ENCODE measurements around the gene MYO15B.

- no peak for TF ChIP-seq POLR2A (IDR thresholded peaks at IDR 0.05; ENCODE audit: low read depth, low read length)
- no peak for TF ChIP-seq TAF1 (IDR thresholded peaks at IDR 0.05; ENCODE audit: borderline replicate concordance, low read depth, low read length)
These were observed 51.3 kb downstream of the MYO15B start for GRCh38 chr17:75638893-75639292.
